Right renal cortex interstitium (tissue), 3 donors: Measurements from ENCODE around the gene OR52E4. TPM values are rescaled to one million over a fixed set of nuclear protein-coding genes. Genes with fewer than 3 reads are reported as not detected.

Experiments
- DNase-seq, 3 donors: peaks; one replicate each; pipeline ENCODE4 v3.0.0-alpha.2; 2013; ENCODE audit warnings: low read depth in 3 of 3, low spot score in 2 of 3
- polyA plus RNA-seq, 3 donors: library from polyadenylated mRNA; unstranded; fragments of 120-200 nt; gene quantifications; one replicate each; pipeline ENCODE4 v1.2.1, GENCODE V29; 2013; ENCODE audit not compliant: insufficient read length in 3 of 3

The OR52E4 gene
- polyA plus RNA-seq, 3 donors: not detected

GRCh38 chr11:5928811-5929210, 48.4 kb downstream of the OR52E4 start:
- DNase-seq: no peak

GRCh38 chr11:5929571-5930368, 49.3 kb downstream of the OR52E4 start:
- no peak for DNase-seq

GRCh38 chr11:5930614-5931013, 50.2 kb downstream of the OR52E4 start:
- DNase-seq: no peak

GRCh38 chr11:5931061-5931460, 50.6 kb downstream of the OR52E4 start:
- DNase-seq: no peak

GRCh38 chr11:5932671-5933070, 52.2 kb downstream of the OR52E4 start:
- no peak for DNase-seq

GRCh38 chr11:5933116-5933515, 52.7 kb downstream of the OR52E4 start:
- DNase-seq: no peak

Other genes with a start within 250 kb of the OR52E4 start
- gene TRIM5, start 195.6 kb upstream of the OR52E4 start, polyA plus RNA-seq: 10 to 100 TPM; 35.7 to 44.1 (median 44.0) TPM
- gene TRIM22, start 190.8 kb upstream of the OR52E4 start, polyA plus RNA-seq: 1 to 10 TPM; 7.0 to 9.9 (median 7.3) TPM
- gene OR56B1, start 144.2 kb upstream of the OR52E4 start, polyA plus RNA-seq: not detected
- gene OR52N4, start 126.4 kb upstream of the OR52E4 start, polyA plus RNA-seq: not detected
- not detected for gene OR52N5, start 97.3 kb upstream of the OR52E4 start, polyA plus RNA-seq
- gene OR52N1, start 89.4 kb upstream of the OR52E4 start, polyA plus RNA-seq: not detected
- not detected for gene OR52N2, start 71.7 kb upstream of the OR52E4 start, polyA plus RNA-seq
- gene OR52E6, start 38.7 kb upstream of the OR52E4 start, polyA plus RNA-seq: not detected
- not detected for gene OR52E8, start 22.9 kb upstream of the OR52E4 start, polyA plus RNA-seq
- gene OR52E5, start 12.6 kb downstream of the OR52E4 start, polyA plus RNA-seq: not detected
- gene OR56A3, start 61.6 kb downstream of the OR52E4 start, polyA plus RNA-seq: not detected
- gene OR56A5, start 87.9 kb downstream of the OR52E4 start, polyA plus RNA-seq: not detected
- gene OR52L1, start 106.4 kb downstream of the OR52E4 start, polyA plus RNA-seq: not detected
- gene OR56A4, start 126.3 kb downstream of the OR52E4 start, polyA plus RNA-seq: under 1 TPM in 2 of 3 donors, not detected in 1; 0.04 to 0.06 TPM
- not detected for gene OR56A1, start 150.1 kb downstream of the OR52E4 start, polyA plus RNA-seq
- gene OR56B4, start 227.1 kb downstream of the OR52E4 start, polyA plus RNA-seq: under 1 TPM in 2 of 3 donors, not detected in 1; 0.14 to 0.25 TPM